Measurements from ENCODE around the gene ANKS1B.

Gene ANKS1B

DNA sequence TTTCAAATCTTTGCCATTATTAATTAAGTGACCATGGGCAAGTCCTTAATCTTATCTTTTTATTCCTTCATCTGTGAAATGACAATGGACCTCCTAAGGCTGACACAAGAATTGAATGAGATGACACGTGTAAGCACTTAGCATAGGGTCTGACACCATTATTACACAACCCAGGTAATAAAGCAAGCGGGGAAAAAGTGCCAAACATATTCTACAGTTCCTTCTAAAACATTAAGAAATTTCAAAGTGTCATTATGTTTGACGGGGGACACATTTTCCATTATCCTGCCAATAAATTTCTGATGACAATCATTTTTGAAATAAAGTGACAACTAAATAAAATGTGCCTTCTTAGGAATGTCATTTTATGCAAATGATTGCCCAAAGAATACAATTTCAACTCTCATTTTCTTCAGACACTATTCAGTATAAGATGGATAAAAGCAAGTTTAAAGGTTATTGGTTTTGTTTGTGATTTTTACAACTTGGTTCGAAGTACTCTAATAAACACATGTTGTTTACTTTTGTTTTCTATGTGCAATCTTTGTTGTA lies 3.0 kb downstream of the ANKS1B start:
- DNase-seq (ENCODE audit: low read depth) = no peak
- TF ChIP-seq, protein P1, sequence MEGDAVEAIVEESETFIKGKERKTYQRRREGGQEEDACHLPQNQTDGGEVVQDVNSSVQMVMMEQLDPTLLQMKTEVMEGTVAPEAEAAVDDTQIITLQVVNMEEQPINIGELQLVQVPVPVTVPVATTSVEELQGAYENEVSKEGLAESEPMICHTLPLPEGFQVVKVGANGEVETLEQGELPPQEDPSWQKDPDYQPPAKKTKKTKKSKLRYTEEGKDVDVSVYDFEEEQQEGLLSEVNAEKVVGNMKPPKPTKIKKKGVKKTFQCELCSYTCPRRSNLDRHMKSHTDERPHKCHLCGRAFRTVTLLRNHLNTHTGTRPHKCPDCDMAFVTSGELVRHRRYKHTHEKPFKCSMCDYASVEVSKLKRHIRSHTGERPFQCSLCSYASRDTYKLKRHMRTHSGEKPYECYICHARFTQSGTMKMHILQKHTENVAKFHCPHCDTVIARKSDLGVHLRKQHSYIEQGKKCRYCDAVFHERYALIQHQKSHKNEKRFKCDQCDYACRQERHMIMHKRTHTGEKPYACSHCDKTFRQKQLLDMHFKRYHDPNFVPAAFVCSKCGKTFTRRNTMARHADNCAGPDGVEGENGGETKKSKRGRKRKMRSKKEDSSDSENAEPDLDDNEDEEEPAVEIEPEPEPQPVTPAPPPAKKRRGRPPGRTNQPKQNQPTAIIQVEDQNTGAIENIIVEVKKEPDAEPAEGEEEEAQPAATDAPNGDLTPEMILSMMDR (conservative IDR thresholded peaks at IDR 0.05; ENCODE audit: control insufficient read depth, insufficient read depth, low read depth, low read length) = no peak
- no peak overlapping the region for H3K4me3 ChIP-seq (ENCODE audit: control insufficient read depth, low read depth, low read length)

DNA sequence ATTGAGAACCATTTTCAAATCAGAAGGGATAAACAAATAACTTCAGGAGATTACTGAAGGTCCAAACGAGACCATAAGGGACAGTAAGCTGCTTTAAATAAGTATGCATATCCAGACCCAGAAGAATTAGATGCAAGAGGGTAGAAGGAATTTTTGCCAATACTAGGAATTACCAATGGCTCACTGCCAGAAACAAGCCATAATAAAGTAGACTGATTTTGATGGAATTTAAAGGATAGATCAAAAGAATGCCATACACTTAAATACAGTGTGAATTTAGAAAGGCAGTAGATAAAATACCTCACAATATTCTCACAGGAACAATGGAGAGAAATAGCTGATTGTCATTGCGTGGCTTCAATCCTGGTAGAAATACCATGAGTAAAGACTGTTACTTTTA lies 5.3 kb downstream of the ANKS1B start:
- TF ChIP-seq, protein P1 (conservative IDR thresholded peaks at IDR 0.05; ENCODE audit: control insufficient read depth, insufficient read depth, low read depth, low read length) = no peak
- H3K4me3 ChIP-seq (ENCODE audit: control insufficient read depth, low read depth, low read length) = no peak overlapping the region
- no peak for DNase-seq (ENCODE audit: low read depth)

DNA sequence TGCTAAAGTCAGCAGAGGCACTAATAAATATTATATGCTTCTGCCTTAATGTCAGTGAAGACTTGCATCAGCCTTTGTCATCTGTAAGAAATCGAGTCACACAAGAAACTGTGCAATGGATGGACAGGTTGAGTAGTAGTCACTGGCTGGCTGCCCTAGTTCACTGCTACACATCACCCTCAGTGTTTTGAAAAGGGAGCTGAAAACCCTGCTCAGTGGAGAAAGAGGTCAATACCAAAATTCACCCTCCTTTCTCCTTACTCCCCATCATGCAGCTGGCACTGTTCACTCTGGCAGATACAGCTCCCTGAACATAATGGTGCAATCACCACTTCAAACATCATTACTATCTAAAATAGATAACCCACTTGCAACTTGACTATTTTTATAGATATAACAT lies 6.6 kb downstream of the ANKS1B start:
- TF ChIP-seq, protein P1 (conservative IDR thresholded peaks at IDR 0.05; ENCODE audit: control insufficient read depth, insufficient read depth, low read depth, low read length) = no peak
- no peak overlapping the region for H3K4me3 ChIP-seq (ENCODE audit: control insufficient read depth, low read depth, low read length)
- DNase-seq (ENCODE audit: low read depth) = no peak

DNA sequence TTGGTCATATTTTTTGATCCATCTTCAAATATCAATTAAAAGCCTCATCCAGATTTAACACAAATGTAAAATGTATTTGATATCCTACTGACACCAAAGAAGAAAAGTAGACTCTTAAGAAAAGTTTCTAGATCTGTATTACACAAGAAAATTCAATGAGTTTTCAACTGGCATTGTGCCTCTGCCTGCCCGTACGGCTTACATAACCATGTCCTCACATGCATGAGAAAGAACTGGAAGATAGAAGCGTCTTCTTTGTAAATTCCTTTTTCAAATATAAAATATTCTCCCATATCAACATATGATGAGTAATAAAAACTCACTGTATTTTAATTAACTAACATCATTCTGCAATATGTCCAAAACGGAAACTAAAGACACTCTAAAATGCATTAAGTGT lies 7.2 kb downstream of the ANKS1B start:
- H3K4me3 ChIP-seq (ENCODE audit: control insufficient read depth, low read depth, low read length) = no peak overlapping the region
- DNase-seq (ENCODE audit: low read depth) = no peak
- TF ChIP-seq, protein P1 (conservative IDR thresholded peaks at IDR 0.05; ENCODE audit: control insufficient read depth, insufficient read depth, low read depth, low read length) = no peak

DNA sequence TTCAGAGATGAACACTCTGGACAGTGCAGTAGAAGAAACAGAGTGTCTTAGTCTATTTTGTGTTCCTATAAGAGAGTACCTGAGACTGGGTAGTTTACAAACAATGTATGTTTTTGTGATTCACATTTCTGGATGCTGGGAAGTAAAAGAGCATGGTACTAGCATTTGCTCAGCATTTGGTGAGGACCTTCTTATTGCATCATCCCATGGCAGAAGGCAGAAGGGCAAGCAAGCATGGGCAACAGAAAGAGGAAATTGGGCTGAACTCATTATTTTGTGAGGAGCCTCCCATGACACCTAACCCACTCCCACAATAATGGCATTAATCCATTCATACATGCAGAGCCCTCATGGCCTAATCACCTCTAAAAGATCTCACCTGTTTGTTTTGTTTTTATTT lies 8.0 kb downstream of the ANKS1B start:
- no peak overlapping the region for H3K4me3 ChIP-seq (ENCODE audit: control insufficient read depth, low read depth, low read length)
- no peak for DNase-seq (ENCODE audit: low read depth)
- TF ChIP-seq, protein P1 (conservative IDR thresholded peaks at IDR 0.05; ENCODE audit: control insufficient read depth, insufficient read depth, low read depth, low read length) = no peak

DNA sequence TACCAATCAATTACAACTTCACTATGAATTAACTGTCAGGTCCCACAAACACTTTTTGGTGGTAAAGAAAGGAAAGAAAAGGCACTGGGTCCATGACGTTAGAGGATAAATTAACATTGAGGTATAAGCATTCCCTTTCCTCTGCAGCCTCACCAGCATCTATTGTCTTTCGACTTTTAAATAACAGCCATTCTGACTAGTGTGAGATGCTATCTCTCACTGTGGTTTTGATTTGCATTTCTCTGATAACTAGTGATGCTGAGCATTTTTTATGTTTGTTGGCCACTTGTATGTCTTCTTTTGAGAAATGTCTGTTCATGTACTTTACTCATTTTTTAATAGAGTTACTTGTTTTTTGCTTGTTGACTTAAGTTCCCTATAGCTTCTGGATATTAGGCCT lies 9.4 kb downstream of the ANKS1B start:
- DNase-seq (ENCODE audit: low read depth) = no peak
- H3K4me3 ChIP-seq (ENCODE audit: control insufficient read depth, low read depth, low read length) = no peak overlapping the region
- TF ChIP-seq, protein P1 (conservative IDR thresholded peaks at IDR 0.05; ENCODE audit: control insufficient read depth, insufficient read depth, low read depth, low read length) = no peak

DNA sequence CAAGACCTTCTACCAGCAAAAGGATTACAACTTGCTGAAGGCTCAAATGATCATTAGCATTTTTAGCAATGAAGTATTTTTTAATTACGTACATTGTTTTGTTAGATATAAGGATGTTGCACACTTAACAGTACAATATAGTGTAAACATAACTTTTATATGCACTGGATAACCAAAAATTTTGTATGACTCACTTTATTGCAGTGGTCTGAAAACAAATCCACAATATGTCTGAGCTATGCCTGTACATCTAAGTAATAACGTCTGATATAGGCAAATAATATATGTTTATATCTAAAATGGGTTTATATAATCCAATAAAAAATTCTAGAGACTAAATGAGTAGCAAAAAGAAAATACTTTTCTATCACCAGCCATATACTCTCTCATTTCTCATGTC lies 10.6 kb downstream of the ANKS1B start:
- H3K4me3 ChIP-seq (ENCODE audit: control insufficient read depth, low read depth, low read length) = no peak overlapping the region
- no peak for DNase-seq (ENCODE audit: low read depth)
- TF ChIP-seq, protein P1 (conservative IDR thresholded peaks at IDR 0.05; ENCODE audit: control insufficient read depth, insufficient read depth, low read depth, low read length) = no peak

Data from fibroblast of mammary gland (primary cell).